ENCODE results near the gene PLPP4. TPM values are rescaled to one million over a fixed set of nuclear protein-coding genes. Genes with fewer than 3 reads are reported as not detected.
A peak's percentile ranks its signal among the peaks of the same experiment; 100 is the strongest.

The PLPP4 gene
- total RNA-seq, 1 donor from 2014 or later, result 5.3 TPM

GRCh38 chr10:120606051-120606764 is 149.2 kb downstream of the PLPP4 start:
- H3K4me3 ChIP-seq (ENCODE audit: low read depth, low read length), result no peak overlapping the region
- no peaks in the 10 kb centered on the region for H3K27me3 ChIP-seq (ENCODE audit: control insufficient read depth, insufficient read depth, low read length)
- no peaks in the 10 kb centered on the region for H3K36me3 ChIP-seq (ENCODE audit: control insufficient read depth, insufficient read depth, low read length)
- DNase-seq (ENCODE audit: low read depth), result no peak
- TF ChIP-seq CTCF (IDR thresholded peaks at IDR 0.05; ENCODE audit: insufficient read depth, low read length, poor library complexity, severe bottlenecking), result no peak

GRCh38 chr10:120607016-120607709 is 150.1 kb downstream of the PLPP4 start:
- DNase-seq (ENCODE audit: low read depth), result peak; percentile 78
- no peak for TF ChIP-seq CTCF (IDR thresholded peaks at IDR 0.05; ENCODE audit: insufficient read depth, low read length, poor library complexity, severe bottlenecking)
- Histone ChIP-seq H3K4me3 (ENCODE audit: low read depth, low read length) (no peak overlapping the region), H3K27me3 (ENCODE audit: control insufficient read depth, insufficient read depth, low read length) (no peaks in the 10 kb centered on the region), H3K36me3 (ENCODE audit: control insufficient read depth, insufficient read depth, low read length) (no peaks in the 10 kb centered on the region)

- Histone ChIP-seq H3K4me3 (ENCODE audit: low read depth, low read length) (no peak overlapping the region), H3K27me3 (ENCODE audit: control insufficient read depth, insufficient read depth, low read length) (no peaks in the 10 kb centered on the region), H3K36me3 (ENCODE audit: control insufficient read depth, insufficient read depth, low read length) (no peaks in the 10 kb centered on the region)
- peak; percentile 16 for DNase-seq (ENCODE audit: low read depth)
- no peak for TF ChIP-seq CTCF (IDR thresholded peaks at IDR 0.05; ENCODE audit: insufficient read depth, low read length, poor library complexity, severe bottlenecking)
Measured at GRCh38 chr10:120607710-120608703, 151.0 kb downstream of the PLPP4 start.

- no peak for DNase-seq (ENCODE audit: low read depth)
- Histone ChIP-seq H3K4me3 (ENCODE audit: low read depth, low read length) (no peak overlapping the region), H3K27me3 (ENCODE audit: control insufficient read depth, insufficient read depth, low read length) (no peaks in the 10 kb centered on the region), H3K36me3 (ENCODE audit: control insufficient read depth, insufficient read depth, low read length) (no peaks in the 10 kb centered on the region)
- TF ChIP-seq CTCF (IDR thresholded peaks at IDR 0.05; ENCODE audit: insufficient read depth, low read length, poor library complexity, severe bottlenecking), result no peak
Measured at GRCh38 chr10:120609006-120609405, 152.0 kb downstream of the PLPP4 start.

- Histone ChIP-seq H3K36me3 (ENCODE audit: control insufficient read depth, insufficient read depth, low read length) (no peaks in the 10 kb centered on the region), H3K27me3 (ENCODE audit: control insufficient read depth, insufficient read depth, low read length) (no peaks in the 10 kb centered on the region), H3K4me3 (ENCODE audit: low read depth, low read length) (no peak overlapping the region)
- DNase-seq (ENCODE audit: low read depth), result no peak
- TF ChIP-seq CTCF (IDR thresholded peaks at IDR 0.05; ENCODE audit: insufficient read depth, low read length, poor library complexity, severe bottlenecking), result no peak
Measured at GRCh38 chr10:120610791-120611190, 153.8 kb downstream of the PLPP4 start.

All from kidney epithelial cell (primary cell).